ENCODE results near the gene NUDT2.
"Not testable (repeated sequence)": the region's sequence is repeated elsewhere in the genome, so short reads cannot be mapped to it uniquely, and the experiment has no call there.

NUDT2 gene

DNA sequence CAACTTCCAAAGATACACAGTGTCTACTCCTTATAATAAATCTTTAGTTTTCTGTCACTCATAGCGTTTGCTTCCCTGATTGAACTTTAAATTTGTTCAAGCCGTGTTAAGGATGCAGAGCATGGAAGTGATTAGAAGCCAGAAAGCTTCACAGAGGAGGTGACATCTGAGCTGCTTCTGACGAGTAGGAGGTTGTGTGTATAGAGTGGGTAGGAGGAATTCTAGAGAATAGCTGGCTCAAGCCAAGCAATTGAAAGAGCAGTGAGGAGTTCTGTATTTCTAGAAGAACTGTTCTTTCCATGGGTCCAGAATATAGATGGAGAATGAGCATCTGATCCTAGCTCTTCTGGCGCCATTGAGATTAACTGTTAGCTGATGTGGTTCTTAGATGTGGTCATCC, 6.0 kb downstream of the NUDT2 start:
- no peak for DNase-seq

DNA sequence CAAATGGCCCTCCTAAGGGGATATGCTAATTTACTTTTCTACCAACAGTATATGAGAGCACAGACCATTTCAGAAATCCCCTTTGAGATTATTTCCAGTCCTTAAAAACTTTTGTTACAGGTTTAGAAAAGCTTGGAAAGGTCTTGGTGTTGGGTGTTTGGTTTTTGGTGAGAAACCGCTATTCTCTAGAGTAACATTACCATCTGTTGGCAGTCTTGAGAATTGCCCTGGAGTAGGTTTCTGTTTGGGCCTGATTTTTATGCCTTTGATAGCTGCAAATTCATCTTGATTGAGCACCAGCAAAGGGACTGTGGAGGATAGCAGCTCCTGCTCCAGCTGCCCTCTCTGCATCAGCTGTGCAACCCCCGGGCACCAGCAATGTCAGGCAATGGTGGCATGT, 8.0 kb downstream of the NUDT2 start:
- DNase-seq: no peak

DNA sequence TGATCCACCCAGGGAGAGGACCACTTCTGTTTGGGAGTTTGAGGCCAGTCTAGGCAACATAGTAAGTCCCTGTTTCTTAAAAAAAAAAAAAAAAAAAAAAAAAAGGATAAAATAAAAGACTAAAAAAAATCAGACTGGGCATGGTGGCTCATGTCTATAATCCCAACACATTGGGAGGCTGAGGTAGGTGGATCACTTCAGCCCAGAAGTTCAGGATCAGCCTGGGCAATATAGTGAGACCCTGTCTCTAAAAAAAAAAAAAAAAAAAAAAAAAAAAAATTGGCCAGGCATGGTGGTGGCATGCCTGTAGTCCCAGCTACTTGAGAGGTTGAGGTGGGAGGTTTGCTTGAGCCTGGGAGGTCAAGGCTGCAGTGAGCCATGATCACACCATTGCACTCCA, 8.7 kb downstream of the NUDT2 start:
- DNase-seq: not testable (repeated sequence)

DNA sequence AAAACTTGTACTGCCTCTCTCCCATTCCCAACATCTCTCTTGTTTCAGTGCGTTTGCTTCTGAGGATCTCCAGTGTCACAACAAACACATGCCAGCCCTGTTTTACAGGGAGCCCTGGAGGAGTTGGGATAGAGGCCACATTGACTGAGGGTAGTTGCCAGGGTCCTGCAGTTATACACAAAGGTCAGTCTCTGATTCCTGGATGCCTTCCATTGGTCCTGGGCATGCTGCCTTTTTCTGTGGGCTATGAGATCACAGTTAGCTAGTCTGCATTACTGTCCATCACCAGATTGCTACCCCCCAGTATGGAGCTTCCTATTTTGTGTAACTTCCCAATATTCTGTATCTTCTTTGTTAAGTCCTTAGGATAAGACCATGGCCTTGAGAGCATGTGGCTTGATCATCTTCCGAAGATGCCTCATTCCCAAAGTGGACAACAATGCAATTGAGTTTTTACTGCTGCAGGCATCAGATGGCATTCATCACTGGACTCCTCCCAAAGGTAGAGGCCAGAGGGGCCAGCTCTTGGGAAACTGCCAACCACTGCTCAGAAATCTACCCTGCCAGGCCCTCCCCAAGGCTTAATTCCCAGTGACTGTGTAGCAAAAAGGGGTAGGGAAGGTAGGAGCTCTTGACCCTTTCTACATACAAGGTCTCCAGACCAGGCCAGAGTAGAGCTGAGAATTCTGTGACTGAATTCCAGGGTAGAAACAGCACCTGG, 9.5 kb downstream of the NUDT2 start:
- peak in 8 of 14 donors; percentile 32 to 90 (median 62) for DNase-seq

DNA sequence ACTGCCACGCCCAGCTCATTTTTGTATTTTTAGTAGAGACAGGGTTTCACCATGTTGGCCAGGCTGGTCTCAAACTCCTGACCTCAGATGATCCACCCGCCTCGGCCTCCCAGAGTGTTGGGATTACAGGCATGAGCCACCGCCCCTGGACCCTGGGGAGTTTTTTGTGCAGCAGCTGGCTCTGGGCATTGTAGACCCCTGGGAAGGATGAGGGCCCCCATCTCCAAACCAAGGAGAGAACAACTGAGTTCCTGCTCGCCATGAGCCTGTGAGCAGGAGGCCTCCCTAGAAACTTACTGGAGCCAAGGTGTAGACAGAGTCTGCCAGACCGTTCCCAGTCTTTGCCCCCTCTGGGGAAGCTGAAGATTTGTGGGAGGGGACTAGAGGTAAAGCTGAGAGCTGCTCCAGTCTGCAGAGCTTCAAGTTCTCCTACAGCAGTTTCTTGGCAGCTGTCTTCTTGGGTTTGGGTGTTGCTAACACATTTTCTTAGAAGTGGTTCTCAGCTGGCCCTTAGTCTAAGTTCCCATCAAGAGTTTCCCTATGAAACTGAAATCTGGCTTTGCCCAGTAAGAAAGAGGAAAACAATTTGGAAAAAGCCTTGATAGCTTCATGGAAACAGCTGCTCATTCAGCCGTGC, 12.4 kb downstream of the NUDT2 start:
- DNase-seq: no peak

DNA sequence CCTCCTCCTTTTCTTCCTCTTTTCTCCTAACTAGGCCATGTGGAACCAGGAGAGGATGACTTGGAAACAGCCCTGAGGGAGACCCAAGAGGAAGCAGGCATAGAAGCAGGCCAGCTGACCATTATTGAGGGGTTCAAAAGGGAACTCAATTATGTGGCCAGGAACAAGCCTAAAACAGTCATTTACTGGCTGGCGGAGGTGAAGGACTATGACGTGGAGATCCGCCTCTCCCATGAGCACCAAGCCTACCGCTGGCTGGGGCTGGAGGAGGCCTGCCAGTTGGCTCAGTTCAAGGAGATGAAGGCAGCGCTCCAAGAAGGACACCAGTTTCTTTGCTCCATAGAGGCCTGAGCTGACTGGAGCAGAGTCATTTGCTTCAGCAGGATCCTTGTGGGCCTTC, 13.7 kb downstream of the NUDT2 start:
- peak in 9 of 14 donors; percentile 34 to 82 (median 68) for DNase-seq

DNA sequence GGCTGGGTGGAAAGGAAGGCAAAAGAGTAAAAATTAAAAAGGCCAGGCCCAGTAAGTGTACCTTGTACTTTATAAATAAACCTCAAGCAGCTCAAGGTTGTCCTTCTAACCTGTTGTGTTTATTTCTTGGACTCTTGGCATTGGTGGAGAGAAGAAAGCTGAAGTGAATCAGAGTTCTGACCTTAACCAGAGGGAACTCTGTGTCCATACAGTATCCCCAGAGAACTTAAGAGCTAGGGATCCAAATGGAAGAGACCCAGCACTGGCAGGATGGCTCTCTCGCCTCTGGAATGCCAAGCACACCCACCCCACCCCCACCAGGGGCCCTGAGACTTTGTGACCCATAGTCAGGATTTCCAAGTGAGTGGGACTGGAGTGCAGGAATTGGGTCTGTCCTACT, 14.2 kb downstream of the NUDT2 start:
- DNase-seq: peak in 1 of 14 donors; percentile 23

DNA sequence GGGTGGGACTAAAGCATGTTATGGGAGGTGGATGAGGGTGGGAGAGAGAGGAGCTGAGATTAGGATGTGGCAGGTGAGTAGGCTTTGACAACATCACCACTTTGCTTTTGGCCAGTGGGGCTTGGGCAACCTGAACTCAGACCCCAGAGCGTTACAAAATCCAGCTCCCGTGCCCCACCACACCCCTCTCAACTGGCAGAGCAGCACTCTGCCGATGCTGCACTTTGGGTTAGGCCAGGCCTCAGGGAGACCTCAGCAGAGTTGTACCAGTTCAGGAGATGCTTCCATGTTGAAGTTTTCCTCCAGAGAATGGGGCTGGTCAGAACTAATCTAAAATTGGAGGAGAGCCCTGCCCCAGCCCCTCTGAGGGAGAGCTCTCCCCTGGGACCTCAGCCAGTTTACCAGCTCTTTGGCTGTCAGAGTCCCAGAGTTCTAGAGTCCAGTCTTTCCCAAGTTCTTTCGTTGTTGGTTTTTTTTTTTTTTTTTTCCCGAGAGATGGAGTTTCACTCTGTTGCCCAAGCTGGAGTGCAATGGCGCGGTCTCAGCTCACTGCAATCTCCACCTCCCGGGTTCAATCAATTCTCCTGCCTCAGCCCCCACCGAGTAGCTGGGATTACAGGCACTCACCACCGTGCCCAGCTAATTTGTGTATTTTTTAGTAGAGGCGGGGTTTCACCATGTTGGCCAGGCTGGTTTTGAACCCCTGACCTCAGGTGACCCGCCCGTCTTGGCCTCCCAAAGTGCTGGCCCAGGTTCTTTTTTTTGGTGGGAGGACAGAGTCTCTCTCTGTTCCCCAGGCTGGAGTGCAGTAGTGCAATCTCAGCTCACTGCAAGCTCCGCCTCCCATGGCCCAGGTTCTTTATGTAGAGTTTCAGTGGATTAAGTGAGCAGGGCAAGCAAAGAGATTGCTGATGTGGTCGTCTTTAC, 17.8 kb downstream of the NUDT2 start:
- DNase-seq: no peak

DNA sequence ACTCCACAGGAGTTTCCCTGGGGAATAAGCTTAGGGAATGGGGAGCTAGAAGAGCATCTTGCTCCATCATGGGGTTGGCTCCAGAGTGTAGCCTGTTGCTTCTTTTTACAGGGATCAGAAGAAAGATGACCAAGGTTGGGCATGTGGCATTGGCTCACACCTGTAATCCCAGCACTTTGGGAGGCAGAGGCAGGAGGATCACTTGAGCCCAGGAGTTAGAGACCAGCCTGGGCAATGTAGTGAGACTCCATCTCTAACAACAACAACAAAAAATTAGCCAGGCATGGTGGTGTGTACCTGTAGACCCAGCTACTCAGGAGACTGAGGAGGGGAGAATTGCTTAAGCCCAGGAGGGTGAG, 18.4 kb downstream of the NUDT2 start:
- DNase-seq: no peak

DNA sequence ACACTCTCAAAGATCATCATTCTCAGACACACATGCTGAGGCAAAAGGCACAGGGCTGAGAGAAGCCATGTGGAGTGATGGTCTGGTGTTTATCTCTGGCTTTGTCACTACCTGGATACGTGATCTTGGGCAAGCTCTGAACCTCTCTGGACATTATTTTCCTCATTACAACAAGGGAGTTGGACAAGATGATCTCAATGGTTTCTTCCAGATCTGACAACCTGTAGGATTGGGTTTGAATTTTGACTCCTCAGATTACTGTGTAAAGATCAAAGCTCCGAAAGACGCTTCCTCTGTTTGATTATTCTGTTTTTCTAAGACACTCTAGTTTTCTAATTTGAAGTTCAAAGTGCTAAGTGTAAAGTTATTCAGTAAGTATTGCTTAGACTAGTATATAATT, 20.0 kb downstream of the NUDT2 start:
- DNase-seq: no peak

DNA sequence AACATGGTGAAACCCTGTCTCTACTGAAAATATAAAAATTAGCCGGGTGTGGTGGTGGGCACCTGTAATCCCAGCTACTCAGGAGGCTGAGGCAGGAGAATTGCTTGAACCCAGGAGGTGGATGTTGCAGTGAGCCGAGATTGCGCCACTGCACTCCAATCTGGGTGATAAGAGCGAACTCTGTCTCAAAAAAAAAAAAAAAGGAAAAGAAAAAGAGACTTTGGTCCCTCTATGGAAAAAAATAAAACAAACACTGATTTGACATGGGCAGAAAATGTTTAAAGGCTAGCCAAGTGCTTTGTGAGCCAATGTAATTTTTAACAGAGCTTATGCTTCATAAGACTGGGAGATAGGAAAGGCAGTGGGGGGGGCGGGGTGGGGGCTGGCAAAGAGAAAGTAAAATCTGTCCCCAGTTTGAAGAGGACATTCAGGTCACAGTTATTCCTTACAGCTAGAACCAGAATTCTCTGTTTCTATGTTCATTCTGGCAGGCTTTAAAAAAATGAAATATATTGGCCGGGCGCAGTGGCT, 22.8 kb downstream of the NUDT2 start:
- not testable (repeated sequence) for DNase-seq

DNA sequence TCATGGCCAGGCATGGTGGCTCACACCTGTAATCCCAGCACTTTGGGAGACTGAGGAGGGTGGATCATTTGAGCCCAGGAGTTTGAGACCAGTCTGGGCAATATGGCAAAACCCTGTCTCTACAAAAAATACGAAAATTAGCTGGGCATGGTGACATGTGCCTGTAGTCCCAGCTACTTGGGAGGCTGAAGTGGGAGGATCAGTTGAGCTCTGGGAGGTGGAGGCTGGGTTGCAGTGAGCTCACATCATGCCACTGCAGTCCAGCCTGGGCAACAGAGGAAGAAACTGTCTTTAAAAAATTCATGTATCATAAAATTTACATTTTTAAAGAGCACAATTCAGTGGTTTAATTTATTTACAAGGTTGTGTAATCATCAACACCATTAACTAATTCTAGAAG, 23.6 kb downstream of the NUDT2 start:
- DNase-seq: not testable (repeated sequence)

DNA sequence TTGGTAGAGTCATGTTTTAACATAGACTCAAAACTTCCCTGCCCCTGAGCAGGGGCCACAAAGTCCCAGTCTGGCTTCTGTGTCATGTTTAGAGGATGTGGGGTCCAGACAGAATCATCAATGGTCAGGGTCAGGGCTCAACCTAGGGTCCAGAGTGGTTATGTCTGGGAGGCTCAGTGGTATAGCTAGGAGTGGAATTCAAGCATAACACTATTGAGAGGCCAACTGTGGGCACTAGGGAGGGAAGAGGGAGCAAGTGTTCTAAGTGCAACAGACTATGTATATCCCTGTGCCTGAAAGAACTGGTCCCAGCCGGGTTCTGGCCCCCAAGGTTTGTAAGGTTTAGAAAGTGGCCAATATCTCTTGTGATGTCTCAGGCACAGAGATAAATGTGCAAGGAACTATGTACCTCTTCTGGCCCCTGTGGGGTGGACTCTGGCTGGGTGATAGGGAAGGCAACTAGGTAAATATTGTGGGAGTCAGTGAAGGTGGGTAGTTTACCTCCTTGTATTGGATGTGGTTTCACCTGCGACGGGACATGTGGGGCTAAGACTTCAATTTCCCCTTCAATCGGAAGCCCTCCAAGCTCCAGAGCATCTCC, 33.3 kb downstream of the NUDT2 start:
- no peak for DNase-seq

DNA sequence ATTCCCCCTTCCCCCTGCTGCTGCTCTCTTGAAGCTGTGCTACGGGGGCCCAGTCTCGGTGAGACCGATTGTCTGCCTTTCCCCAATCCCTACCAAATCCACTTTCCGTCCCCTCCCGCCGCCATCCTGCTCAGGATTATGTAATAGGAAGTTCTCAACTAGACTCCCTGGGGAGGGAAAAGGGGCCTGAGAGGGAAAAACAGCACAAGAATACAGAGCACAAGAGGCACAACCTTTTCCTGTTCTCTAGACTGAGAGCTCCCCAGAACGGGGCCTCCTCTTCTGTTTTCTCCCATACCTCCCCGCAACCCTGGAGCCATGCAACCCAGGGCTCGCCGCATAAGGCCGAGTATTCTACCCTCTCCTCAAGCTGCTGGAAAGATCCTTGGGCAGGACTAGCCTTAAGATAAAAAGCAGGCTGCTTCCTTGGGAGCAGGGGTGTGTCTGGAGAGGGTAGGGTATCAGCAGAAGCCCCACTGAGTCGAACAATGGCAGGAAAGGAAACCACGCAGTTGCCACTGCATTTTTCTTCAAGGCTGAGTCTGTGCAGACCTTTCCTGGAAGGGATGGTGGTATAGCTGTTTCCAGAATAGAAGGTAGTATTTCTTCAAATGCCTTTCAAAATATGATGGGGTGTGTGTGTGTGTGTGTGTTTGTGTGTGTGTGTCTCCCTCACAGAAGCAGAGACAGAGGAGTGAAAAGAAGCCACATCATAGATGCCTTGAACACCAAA, 34.4 kb downstream of the NUDT2 start:
- DNase-seq: no peak

DNA sequence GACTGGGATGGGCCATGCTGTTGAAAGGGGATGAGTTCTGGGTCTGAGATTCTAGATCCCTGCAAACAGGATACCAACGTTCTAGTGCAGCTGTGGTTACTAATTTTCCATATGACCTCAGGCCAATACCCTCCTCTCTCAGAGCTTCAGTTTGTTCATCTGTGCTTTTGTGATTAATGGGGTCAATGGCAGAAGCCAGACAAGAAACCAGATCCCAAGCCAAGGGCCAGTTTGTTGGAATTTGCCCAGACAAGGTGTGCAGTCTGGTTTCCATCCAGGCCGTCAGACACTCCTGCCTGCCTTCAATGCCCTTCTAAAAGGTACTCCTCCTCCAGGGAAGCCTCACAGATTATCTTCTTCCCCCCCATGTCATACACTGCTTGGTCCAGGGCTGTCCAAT, 35.9 kb downstream of the NUDT2 start:
- no peak for DNase-seq

DNA sequence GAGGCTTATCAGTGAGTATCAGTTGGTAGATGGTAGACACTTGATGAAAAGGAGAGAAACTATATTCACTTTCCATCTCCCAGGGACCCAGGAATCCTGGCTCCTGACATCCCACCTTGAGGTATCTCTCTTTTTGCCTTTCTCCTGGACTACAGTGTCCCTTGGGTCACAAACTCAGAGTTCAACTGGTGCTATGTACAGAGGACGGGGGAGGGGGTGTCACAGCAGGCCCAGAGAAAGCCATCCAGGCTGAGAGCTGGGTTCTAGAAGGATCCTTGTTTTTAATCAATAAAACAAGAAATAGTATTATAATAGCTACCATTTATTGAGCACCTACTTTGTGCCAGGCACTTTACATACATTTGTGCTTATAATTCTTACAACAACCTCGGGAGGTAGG, 37.0 kb downstream of the NUDT2 start:
- no peak for DNase-seq

DNA sequence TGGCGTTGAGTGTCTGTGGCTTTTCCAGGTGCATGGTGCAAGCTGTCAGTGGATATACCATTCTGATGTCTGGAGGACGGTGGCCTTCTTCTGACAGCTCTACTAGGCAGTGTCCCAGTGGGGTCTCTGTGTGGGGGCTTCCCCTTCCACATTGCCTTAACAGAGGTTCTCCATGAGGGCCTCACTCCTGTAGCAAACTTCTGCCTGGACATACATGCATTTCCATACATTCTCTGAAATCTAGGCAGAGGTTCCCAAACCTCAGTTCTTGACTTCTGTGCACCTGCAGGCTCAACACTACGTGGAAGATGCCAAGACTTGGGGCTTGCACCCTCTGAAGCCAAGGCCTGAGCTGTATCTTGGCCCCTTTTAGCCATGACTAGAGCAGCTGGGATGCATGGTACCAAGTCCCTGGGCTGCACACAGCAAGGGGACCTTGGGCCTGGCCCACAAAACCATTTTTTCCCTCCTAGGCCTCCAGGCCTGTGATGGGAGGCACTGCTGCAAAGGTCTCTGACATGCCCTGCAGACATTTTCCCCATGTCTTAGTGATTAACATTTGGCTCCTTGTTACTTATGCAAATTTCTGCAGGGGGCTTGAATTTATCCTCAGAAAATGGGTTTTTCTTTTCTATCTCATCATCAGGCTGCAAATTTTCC, 38.5 kb downstream of the NUDT2 start:
- not testable (repeated sequence) for DNase-seq

DNA sequence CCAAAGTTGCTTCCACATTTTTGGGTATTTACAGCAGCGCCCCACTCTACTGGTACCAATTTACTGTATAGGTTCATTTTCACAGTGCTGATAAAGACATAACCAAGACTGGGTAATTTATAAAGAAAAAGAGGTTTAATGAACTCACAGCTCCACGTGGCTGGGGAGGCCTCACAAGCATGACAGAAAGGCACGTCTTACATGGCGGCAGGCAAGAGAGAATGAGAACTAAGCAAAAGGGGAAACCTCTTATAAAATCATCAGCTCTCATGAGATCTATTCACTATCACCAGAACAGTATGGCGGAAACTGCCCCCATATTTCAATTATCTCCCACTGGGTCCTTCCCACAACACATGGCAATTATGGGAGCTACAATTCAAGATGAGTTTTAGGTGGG, 39.4 kb downstream of the NUDT2 start:
- DNase-seq: not testable (repeated sequence)

DNA sequence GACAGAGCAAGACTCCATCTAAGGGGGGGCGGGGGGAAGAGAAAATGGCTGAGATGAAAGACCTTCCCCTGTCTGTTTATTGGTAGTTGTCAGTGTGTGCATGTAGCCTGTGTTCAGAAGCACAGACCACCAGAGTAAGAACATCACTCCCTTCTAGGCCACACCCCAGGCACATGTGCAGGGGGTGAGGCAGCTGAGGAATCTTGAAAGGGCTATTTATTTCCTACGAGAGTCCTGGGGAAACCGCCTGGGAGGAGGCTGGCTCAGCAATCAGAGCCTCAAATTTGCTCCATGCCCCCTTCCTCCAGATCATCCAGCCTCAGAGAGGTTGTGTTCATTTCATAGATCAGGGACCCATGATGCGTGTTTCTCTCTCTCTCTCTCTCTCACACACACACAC, 40.3 kb downstream of the NUDT2 start:
- no peak for DNase-seq

DNA sequence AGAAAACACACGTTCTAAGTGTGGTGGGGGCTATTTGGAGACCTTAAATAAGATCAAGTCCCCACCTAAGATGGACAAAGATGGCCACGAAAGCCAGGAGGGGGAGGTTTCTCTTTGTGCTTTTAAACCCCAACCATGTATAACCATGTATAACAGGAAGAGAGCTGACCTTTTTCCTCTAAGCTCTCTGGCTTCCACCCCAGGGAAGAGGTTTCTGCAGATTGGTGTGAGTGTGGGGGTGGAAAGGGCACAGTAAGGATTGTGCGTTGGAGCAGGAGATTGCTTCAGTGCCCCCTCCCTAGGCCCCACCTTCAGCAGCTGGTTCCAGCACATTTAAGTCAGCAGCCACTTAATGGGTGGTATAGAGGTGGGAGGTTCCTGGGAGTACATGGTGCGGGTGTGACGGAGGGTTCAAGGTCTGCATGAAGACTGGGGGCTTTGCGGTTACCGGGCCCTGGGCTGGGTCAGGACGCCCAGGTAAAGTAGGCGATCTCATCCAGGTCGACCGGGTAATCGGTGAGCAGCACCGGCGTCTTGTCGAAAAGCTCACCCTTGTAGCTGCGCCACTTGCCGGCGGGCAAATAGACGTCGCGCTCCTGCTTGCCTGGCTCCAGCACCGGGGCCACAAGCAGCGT, 41.1 kb downstream of the NUDT2 start:
- no peak for DNase-seq
